ENCODE measurements around the gene UBE2G1.

The UBE2G1 gene

GRCh38 chr17:4241535-4241934, 124.9 kb downstream of the UBE2G1 start:
- no peak for DNase-seq

GRCh38 chr17:4236456-4236855, 130.0 kb downstream of the UBE2G1 start:
- no peak for DNase-seq

DNA sequence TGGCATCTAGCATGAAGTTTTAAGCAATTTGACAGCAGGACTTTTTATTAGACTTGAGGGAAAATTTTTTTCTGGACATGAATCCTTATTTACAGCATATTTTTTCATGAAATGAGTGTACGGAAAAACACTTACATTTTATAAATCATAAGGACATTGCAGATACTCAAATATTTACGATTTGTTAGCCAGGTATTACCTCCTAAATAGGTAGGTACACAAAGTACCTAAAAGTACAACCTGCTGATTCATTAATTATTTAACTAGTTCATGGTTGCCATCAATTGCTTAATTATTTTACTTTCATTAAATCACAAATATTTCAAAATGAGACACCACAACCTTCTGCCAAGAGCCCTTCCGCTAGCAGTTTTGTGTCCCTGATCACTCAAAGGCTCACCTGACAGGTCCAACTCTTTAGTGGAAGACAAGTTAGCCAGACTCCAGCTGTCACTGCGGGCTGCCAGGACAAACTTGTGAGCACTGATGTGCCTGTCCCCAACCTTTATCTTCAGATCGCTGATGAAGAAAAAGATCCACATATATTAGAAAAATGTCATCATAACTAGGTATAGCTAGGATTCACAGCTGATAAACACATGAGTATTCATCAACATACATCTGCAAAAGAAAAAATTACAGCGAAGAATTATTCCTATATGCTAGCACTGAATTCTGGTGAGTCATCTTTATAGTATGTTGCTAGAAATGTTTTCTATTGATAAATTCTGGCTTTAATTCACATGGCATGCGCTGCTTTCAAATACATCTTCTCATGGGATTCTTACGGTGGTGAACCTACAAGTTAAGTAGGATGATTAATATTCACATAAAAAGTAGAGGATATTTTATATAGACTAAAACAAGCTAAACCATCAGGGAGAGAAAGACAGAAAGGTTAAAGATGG, 130.8 kb downstream of the UBE2G1 start:
- no peak for DNase-seq

- DNase-seq, result no peak
Observed at GRCh38 chr17:4234401-4234800, 132.1 kb downstream of the UBE2G1 start.

DNA sequence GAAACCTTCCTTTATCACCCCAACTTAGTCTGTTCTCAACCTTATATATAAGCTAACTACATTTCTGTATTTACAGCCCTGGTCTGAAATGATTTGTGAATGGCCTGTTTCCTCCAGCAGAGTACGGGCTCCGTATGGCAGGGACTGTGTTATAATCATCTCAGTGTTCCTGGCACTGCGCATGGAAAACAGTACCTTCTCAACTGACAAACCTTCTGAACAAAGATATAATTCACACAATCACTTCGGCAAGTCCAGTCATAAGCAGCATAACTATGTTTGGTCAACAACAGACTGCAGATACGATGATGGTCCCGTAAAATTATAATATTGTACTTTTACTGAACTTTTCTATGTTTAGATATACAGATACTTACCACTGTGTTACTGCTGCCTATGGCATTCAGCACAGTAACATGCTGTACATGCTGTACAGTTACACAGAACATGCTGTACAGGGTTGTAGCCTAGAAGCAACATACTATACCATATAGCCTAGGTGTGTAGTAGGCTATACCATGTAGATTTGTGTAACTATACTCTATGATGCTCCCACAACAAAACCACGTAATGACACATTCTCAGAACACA, 132.7 kb downstream of the UBE2G1 start:
- no peak for DNase-seq

GRCh38 chr17:4232168-4232813, 134.2 kb downstream of the UBE2G1 start:
- no peak for DNase-seq

- no peak for DNase-seq
Observed at GRCh38 chr17:4229627-4230541, 136.6 kb downstream of the UBE2G1 start.

GRCh38 chr17:4221899-4222659, 144.4 kb downstream of the UBE2G1 start:
- no peak for DNase-seq

GRCh38 chr17:4221163-4221562, 145.3 kb downstream of the UBE2G1 start:
- DNase-seq, result no peak

DNA sequence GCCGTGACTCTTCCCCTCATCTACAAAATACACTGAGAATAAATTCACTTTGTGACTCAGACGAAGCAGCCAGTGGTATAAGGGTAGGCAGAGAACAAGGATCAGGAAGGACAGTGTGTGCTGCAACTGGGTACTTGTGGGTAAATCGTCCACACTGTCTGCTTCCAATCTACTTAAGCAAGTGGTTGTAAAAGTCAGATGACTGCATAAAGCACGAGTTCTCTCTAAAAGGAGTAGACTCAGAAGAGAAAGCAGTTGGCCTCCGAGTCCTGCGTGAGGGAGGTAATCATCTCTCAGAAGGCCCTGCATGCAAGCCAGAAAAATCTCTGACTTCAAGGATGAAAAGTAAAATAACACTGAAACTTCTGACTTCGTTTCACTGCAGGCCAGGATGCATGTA, 145.8 kb downstream of the UBE2G1 start:
- DNase-seq, result no peak

All from activated CD4-positive, alpha-beta T cell treated with anti-CD3 and anti-CD28 coated beads, Interleukin-2, amount 50 U/mL, for 48 hours (primary cell).